ENCODE measurements around the gene ARHGAP12. TPM values are rescaled to one million over a fixed set of nuclear protein-coding genes. Genes with fewer than 3 reads are reported as not detected.

The ARHGAP12 gene
- total RNA-seq, 1 experiment from 2014 or later, result 39.5 TPM

- H3K36me3 Mint-ChIP-seq, result peaks cover 18% of the 10 kb centered on the region
- DNase-seq (ENCODE audit: low spot score) (no peak), ATAC-seq (no peak)
- no peaks in the 10 kb centered on the region; the same call in 1 of the 2 replicates for H3K4me1 Mint-ChIP-seq
- H3K27me3 Mint-ChIP-seq (ENCODE audit: low read depth), result no peaks in the 10 kb centered on the region
- H3K9me3 Mint-ChIP-seq, result peaks cover 27% of the 10 kb centered on the region
- ChIA-PET POLR2A (no interaction called here), CTCF (no interaction called here)
- no peak overlapping the region for H3K4me3 Mint-ChIP-seq
- TF ChIP-seq ESRRA (CRISPR knock-in tag; IDR thresholded peaks at IDR 0.05; ENCODE audit: borderline replicate concordance) (no peak), ZBTB43 (CRISPR knock-in tag; IDR thresholded peaks at IDR 0.05) (no peak), ATF1 (CRISPR knock-in tag; IDR thresholded peaks at IDR 0.05) (no peak), ZNF532 (CRISPR knock-in tag; IDR thresholded peaks at IDR 0.05; ENCODE audit: borderline replicate concordance) (no peak), USF2 (CRISPR knock-in tag; IDR thresholded peaks at IDR 0.05) (no peak), FOXK1 (CRISPR knock-in tag; IDR thresholded peaks at IDR 0.05) (no peak), ZNF423 (CRISPR knock-in tag; IDR thresholded peaks at IDR 0.05) (no peak), ATF6 (CRISPR knock-in tag; IDR thresholded peaks at IDR 0.05) (no peak), RORB (CRISPR knock-in tag; IDR thresholded peaks at IDR 0.05) (no peak), SOX15 (CRISPR knock-in tag; IDR thresholded peaks at IDR 0.05) (no peak), ZBTB21 (CRISPR knock-in tag; IDR thresholded peaks at IDR 0.05; ENCODE audit: borderline replicate concordance) (no peak), ZNF317 (CRISPR knock-in tag; IDR thresholded peaks at IDR 0.05; ENCODE audit: borderline replicate concordance, low read depth) (no peak), TEAD1 (CRISPR knock-in tag; IDR thresholded peaks at IDR 0.05) (no peak), SMAD4 (CRISPR knock-in tag; IDR thresholded peaks at IDR 0.05) (no peak), CDX4 (CRISPR knock-in tag; IDR thresholded peaks at IDR 0.05; ENCODE audit: borderline replicate concordance) (no peak), E2F4 (CRISPR knock-in tag; IDR thresholded peaks at IDR 0.05; ENCODE audit: borderline replicate concordance, low read depth) (no peak)
- no peak overlapping the region for H3K27ac Mint-ChIP-seq
Measured at GRCh38 chr10:31958856-31959255, 30.2 kb upstream of the ARHGAP12 start.
